CD4-positive, alpha-beta T cell treated with Interleukin-4 for 1 hour (primary cell): ENCODE data around the gene GATA3.

Experiments
- DNase-seq, 2 donors: peaks; one replicate each; pipeline ENCODE4 v3.0.0-alpha.2; 2020 to 2022

Gene GATA3

GRCh38 chr10:8103543-8103942 lies 49.1 kb downstream of the GATA3 start:
- no peak for DNase-seq

- no peak for DNase-seq
These were observed 49.5 kb downstream of the GATA3 start for GRCh38 chr10:8104005-8104404.

GRCh38 chr10:8104721-8105120 lies 50.2 kb downstream of the GATA3 start:
- no peak for DNase-seq

GRCh38 chr10:8105932-8106331 lies 51.4 kb downstream of the GATA3 start:
- DNase-seq = no peak

GRCh38 chr10:8112230-8112905 lies 57.9 kb downstream of the GATA3 start:
- DNase-seq = no peak

GRCh38 chr10:8112942-8113442 lies 58.5 kb downstream of the GATA3 start:
- no peak for DNase-seq

- no peak for DNase-seq
These were observed 59.1 kb downstream of the GATA3 start for GRCh38 chr10:8113616-8114015.

- no peak for DNase-seq
These were observed 60.5 kb downstream of the GATA3 start for GRCh38 chr10:8114741-8115617.

- no peak for DNase-seq
These were observed 61.1 kb downstream of the GATA3 start for GRCh38 chr10:8115618-8115980.

GRCh38 chr10:8116474-8116873 lies 62.0 kb downstream of the GATA3 start:
- DNase-seq = no peak

GRCh38 chr10:8116926-8117493 lies 62.5 kb downstream of the GATA3 start:
- DNase-seq = no peak

GRCh38 chr10:8121201-8121890 lies 66.9 kb downstream of the GATA3 start:
- no peak for DNase-seq

GRCh38 chr10:8122611-8123369 lies 68.3 kb downstream of the GATA3 start:
- DNase-seq = no peak

- DNase-seq = no peak
These were observed 69.9 kb downstream of the GATA3 start for GRCh38 chr10:8124436-8124835.
